Fibroblast of villous mesenchyme (primary cell): ENCODE results near the gene UBE2C. TPM values are rescaled to one million over a fixed set of nuclear protein-coding genes. Genes with fewer than 3 reads are reported as not detected.
"Not testable (repeated sequence)": the region's sequence is repeated elsewhere in the genome, so short reads cannot be mapped to it uniquely, and the experiment has no call there.

ENCODE experiments used
- DNase-seq: peaks from one replicate; pipeline ENCODE4 v3.0.0-alpha.2; 2010; ENCODE audit warnings: low read depth
- H3K4me3 ChIP-seq: 2 replicates; pipeline ENCODE4 v1.5.1; 2011; ENCODE audit warnings: low read depth, mild to moderate bottlenecking, low read length
- total RNA-seq: library from RNA; depleted of rRNA; stranded (reverse); fragments of >200 nt; gene quantifications from 2 replicates; pipeline ENCODE4 v1.2.3, GENCODE V29; 2012
- TF ChIP-seq, protein P1 (sequence below): IDR thresholded peaks from 2 replicates; pipeline ENCODE4 v1.5.1; 2012; ENCODE audit warnings: low read depth, mild to moderate bottlenecking, low read length; ENCODE audit not compliant: insufficient read depth

The UBE2C gene
- total RNA-seq, result 13.5 and 26.3 TPM in 2 replicates

DNA sequence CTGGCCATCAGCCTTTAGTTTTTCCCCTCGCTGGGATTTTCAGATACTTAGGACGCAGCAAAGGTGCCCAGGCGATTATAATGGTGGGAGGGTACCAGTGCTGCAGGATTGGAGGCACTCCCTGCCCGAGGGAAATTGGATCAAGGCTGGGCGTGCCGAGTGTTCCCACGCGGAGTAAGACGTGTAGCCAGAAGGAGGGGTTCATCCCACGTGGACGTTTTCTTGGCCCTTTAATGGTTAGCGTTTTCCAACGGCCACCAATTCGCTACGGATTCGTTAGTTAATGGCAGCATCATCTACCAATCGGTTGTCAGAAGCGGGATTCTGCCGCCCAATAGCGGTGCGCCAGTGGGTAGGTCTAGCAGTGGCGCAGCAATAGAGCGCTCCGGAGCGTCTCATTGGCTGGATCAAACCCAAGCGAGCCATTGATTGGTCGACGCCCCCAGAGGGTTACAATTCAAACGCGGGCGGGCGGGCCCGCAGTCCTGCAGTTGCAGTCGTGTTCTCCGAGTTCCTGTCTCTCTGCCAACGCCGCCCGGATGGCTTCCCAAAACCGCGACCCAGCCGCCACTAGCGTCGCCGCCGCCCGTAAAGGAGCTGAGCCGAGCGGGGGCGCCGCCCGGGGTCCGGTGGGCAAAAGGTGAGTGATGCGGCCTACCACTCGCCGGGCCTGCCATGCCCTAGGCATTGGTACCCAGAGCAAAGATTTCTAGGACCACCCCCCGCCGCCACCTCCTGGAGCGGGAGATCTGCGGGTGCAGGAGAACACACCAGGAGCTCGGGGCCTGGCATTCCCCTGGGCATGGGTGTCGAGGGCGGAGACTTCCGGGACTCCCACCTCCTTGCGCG is at the start of gene UBE2C:
Gene UBE2C (plus strand): TSS at position 488 of the 849 bp plus-strand sequence. CDS start 52 bp downstream, at position 540.
- H3K4me3 ChIP-seq, result peak within 1 kb of the TSS; percentile 79
- DNase-seq, result peak; percentile 100
- TF ChIP-seq, protein P1, sequence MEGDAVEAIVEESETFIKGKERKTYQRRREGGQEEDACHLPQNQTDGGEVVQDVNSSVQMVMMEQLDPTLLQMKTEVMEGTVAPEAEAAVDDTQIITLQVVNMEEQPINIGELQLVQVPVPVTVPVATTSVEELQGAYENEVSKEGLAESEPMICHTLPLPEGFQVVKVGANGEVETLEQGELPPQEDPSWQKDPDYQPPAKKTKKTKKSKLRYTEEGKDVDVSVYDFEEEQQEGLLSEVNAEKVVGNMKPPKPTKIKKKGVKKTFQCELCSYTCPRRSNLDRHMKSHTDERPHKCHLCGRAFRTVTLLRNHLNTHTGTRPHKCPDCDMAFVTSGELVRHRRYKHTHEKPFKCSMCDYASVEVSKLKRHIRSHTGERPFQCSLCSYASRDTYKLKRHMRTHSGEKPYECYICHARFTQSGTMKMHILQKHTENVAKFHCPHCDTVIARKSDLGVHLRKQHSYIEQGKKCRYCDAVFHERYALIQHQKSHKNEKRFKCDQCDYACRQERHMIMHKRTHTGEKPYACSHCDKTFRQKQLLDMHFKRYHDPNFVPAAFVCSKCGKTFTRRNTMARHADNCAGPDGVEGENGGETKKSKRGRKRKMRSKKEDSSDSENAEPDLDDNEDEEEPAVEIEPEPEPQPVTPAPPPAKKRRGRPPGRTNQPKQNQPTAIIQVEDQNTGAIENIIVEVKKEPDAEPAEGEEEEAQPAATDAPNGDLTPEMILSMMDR, result no peak

DNA sequence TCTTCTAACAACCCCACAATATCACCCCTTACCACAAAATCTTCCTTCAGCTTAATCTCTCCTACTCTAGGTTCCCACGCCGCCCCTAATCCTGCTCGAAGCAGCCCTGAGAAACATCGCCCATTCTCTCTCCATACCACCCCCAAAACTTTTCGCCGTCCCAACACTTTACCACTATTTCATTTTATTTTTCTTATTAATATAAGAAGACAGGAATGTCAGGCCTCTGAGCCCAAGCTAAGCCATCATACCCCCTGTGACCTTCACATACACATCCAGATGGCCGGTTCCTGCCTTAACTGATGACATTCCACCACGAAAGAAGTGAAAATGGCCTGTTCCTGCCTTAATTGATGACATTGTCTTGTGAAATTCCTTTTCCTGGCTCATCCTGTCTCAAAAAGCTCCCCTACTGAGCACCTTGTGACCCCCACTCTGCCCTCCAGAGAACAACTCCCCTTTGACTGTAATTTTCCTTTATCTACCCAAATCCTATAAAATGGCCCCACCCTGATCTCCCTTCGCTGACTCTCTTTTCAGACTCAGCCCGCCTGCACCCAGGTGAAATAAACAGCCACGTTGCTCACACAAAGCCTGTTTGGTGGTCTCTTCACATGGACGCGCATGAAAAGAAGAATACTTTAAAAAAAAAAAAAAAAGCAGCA is 47.7 kb upstream of the UBE2C start:
- not testable (repeated sequence) for H3K4me3 ChIP-seq, DNase-seq

DNA sequence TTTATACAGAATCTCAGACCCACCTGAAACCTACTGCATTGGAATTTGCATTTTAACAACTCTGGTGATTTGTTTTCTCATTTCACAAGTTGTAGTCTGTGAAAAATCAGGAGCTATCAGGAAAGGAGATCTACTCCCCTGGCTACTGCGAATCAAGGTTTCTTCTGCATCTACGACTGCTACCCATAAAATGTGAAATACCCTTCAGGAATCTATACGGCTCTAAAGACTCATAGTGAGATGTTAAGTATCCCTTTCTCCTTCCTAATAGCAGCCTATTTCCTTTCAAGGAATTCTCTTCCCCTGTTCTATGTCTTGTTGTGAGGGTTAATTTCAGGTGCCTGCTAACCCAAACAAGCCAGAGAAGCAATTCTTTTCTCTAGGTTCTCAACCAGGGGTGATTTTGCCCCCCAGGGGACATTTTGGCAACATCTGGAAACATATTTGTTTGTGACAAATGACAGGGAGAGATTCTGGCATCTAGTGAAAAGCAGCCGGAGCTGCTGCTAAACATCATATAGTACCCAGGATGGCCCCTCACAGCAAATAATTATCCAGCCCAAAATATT is 47.1 kb upstream of the UBE2C start:
- no peak for DNase-seq
- TF ChIP-seq, protein P1, result no peak
- no peak overlapping the region for H3K4me3 ChIP-seq

DNA sequence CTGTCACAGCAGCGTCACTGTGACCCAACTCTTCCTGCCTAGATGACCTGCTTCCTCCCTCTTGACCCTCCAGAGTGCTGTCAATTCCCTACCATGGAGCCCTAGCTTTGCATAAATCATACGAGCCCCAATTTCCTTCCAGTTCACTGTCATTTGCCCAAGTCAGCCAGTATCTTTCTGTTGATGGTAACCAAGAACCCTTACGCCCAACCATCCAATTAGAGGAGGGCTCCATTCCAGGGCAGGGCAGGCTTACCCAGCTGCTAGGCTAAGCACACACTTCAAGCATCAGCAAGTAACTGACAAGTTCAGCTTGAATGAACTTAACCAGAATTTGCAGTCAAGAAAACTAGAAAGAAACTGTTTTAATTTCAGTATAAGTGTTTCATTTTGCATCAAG is 46.5 kb upstream of the UBE2C start:
- H3K4me3 ChIP-seq, result no peak overlapping the region
- DNase-seq, result no peak
- TF ChIP-seq, protein P1, result no peak

DNA sequence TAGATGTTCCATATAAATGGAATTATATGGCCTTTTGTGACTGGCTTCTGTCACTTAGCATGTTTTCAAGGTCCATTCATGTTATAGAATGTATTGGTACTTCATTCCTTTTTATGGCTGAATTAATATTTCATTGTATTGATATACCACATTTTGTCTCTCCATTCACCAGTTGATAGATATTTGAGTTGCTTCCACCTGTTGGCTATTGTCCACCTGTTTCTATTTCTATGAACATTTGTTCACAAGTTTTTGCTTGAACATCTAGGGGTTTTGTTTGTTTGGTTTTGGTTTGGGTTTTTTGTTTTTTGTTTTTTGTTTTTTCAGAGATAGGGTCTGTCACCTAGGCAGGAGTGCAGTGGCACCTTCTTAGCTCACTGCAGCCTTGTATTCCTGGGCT is 44.0 kb upstream of the UBE2C start:
- TF ChIP-seq, protein P1, result no peak
- no peak for DNase-seq
- no peak overlapping the region for H3K4me3 ChIP-seq

DNA sequence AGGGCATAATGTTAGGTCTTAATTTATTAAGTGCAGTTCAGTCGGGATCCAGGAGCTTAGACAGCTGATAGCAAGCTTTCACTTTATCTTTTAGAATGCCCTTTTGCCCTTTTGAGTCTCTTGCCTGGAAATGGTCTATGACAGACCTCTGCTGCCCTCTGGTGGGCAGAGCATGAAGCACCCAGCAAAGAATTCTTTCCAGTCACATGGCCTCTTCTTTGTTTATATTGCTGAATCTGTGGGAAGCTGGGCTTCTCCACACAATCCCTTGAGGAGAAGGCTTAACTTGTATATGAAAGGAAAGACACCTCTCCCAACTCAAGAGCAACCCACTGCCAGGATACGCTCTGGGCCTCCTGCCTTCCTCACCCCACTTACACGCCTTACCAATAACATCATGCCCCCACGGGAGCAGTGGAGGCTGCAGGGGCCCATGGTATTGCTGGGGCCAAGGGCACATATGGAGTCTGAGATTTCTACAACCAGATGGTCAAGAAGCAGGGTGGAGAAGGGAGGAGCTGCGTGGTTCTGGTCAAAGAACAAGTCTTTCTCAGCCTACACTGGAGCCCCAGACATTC is 41.2 kb upstream of the UBE2C start:
- no peak overlapping the region for H3K4me3 ChIP-seq
- TF ChIP-seq, protein P1, result peak; percentile 90
- peak; percentile 95 for DNase-seq

DNA sequence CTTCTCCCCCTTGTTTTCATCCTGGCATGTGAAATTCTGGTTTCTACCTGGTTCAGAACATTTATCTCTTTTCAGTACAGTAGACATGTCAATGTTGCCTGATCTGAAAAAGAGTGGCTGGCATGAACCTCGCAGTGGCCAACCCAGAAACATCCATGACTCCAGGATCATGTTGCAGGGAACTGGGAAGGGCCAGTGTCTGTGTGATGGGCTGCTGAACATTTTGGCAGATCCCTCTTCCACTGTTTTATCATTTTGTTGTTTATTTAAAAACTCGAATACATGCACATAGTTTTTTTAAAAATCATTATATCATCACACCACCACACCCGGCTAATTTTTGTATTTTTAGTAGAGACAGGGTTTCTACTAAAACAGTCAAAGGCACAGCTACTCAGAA is 39.8 kb upstream of the UBE2C start:
- no peak for DNase-seq

More for the DNA sequence above, 39.8 kb upstream of the UBE2C start:
- H3K4me3 ChIP-seq, result no peak overlapping the region
- TF ChIP-seq, protein P1, result no peak
